Measurements from ENCODE around the gene GP2. TPM values are rescaled to one million over a fixed set of nuclear protein-coding genes. Genes with fewer than 3 reads are reported as not detected.

GP2 gene
- total and polyA plus RNA-seq, 2 of the 4 experiments (the other 2 are of a cell fraction), result not detected

GRCh38 chr16:20285993-20286499, 41.3 kb downstream of the GP2 start:
- no peak overlapping the region for H3K27ac ChIP-seq (ENCODE audit: insufficient read depth, low read length)
- POLR2A ChIA-PET (ENCODE audit: unreplicated experiment), result no interaction called here
- TF ChIP-seq NFE2L2 (IDR thresholded peaks at IDR 0.05; ENCODE audit: low read depth, low read length), result no peak
- no peak overlapping the region for H3K14ac ChIP-seq (replicated peaks; ENCODE audit: low read depth, low read length)
- no peaks in the 10 kb centered on the region for H4K20me1 ChIP-seq (ENCODE audit: insufficient read depth, low read length)
- ATAC-seq (ENCODE audit: low read depth) (no peak), DNase-seq (no peak)
- in situ Hi-C loops (cut with MboI; ENCODE audit: low sequenced_read_pairs), result no loop called here
- H3K56ac ChIP-seq (ENCODE audit: extremely low read depth, insufficient read depth, low read length), result no peak overlapping the region
- no peak overlapping the region for H3K4me3 ChIP-seq (ENCODE audit: insufficient read depth, low read depth, low read length)
- intact Hi-C loops (cut with micrococcal nuclease), result no loop called here
- H2AFZ ChIP-seq (replicated peaks; ENCODE audit: low read length, poor library complexity), result no peak overlapping the region
- H3K4me2 ChIP-seq (ENCODE audit: low read depth, low read length), result no peak overlapping the region
- BruUV-seq (replicated peaks), result no TSS peak
- WGBS, 2 experiments (ENCODE audit: extremely low coverage in 2 of 2, insufficient read length in 1 of 2), result no CpG with 5 or more reads among the region's 6 CpGs
- no peak overlapping the region for H3K23ac ChIP-seq (ENCODE audit: low read depth, low read length)
- no peak overlapping the region for H2BK20ac ChIP-seq (ENCODE audit: low read depth, low read length)
- H3K27me3 ChIP-seq (ENCODE audit: control insufficient read depth, insufficient read depth, low read length), result no peaks in the 10 kb centered on the region
- H3K9ac ChIP-seq (ENCODE audit: low read depth, low read length), result no peak overlapping the region
- no peak overlapping the region for H2BK15ac ChIP-seq (ENCODE audit: low read depth, low read length)
- peaks cover 3% of the 10 kb centered on the region; the same call in 1 of the 2 replicates for H3K9me3 ChIP-seq (ENCODE audit: control insufficient read depth, insufficient read depth, low read length)
- no peak overlapping the region for H3K18ac ChIP-seq (ENCODE audit: low read depth, low read length)
- no peak overlapping the region for H2BK5ac ChIP-seq (ENCODE audit: low read depth, low read length, poor library complexity, severe bottlenecking)
- no peak overlapping the region for H4K8ac ChIP-seq (ENCODE audit: low read depth in 2 of 2, low read length in 2 of 2)
- H2BK120ac ChIP-seq (ENCODE audit: low read depth, low read length), result no peak overlapping the region
- H3K79me1 ChIP-seq (ENCODE audit: low read depth in 1 of 2, low read length in 2 of 2), result no peaks in the 10 kb centered on the region
- H2AK9ac ChIP-seq (replicated peaks; ENCODE audit: low read depth, low read length, poor library complexity), result no peak overlapping the region
- H3K9me1 ChIP-seq (ENCODE audit: insufficient read depth, low read length), result no peaks in the 10 kb centered on the region
- H3K4me1 ChIP-seq (ENCODE audit: control insufficient read depth, insufficient read depth, low read length), result no peaks in the 10 kb centered on the region
- H3K36me3 ChIP-seq (ENCODE audit: control insufficient read depth, insufficient read depth, low read length), result no peaks in the 10 kb centered on the region
- dilution Hi-C loops (cut with HindIII; ENCODE audit: low sequenced_read_pairs, unreplicated experiment), result no loop called here
- H3K4ac ChIP-seq (ENCODE audit: low read depth, low read length), result no peak overlapping the region
- H4K91ac ChIP-seq (ENCODE audit: insufficient read depth, low read depth, low read length), result no peak overlapping the region
- CTCF ChIA-PET, result no interaction called here
- no peak overlapping the region for H2AK5ac ChIP-seq (ENCODE audit: low read depth, low read length)
- no peak overlapping the region for H4K5ac ChIP-seq (ENCODE audit: low read depth, low read length)
